Rectal smooth muscle tissue (tissue), 1 donor: ENCODE results near the gene FAM83G.
"Not testable (repeated sequence)": the region's sequence is repeated elsewhere in the genome, so short reads cannot be mapped to it uniquely, and the experiment has no call there.

Source experiments
- H3K27ac ChIP-seq: one replicate; pipeline ENCODE4 v1.7.0; 2013; ENCODE audit warnings: low read depth, low read length, inconsistent platforms
- H3K27me3 ChIP-seq: one replicate; pipeline ENCODE4 v1.7.0; 2013; ENCODE audit warnings: low read length; ENCODE audit not compliant: control insufficient read depth, insufficient read depth
- H3K36me3 ChIP-seq: one replicate; pipeline ENCODE4 v1.7.0; 2013; ENCODE audit warnings: low read length; ENCODE audit not compliant: control insufficient read depth, insufficient read depth
- H3K4me1 ChIP-seq: one replicate; pipeline ENCODE4 v1.7.0; 2013; ENCODE audit warnings: low read length; ENCODE audit not compliant: control insufficient read depth, insufficient read depth
- H3K4me3 ChIP-seq: one replicate; pipeline ENCODE4 v1.7.0; 2013; ENCODE audit warnings: low read length
- H3K9ac ChIP-seq: one replicate; pipeline ENCODE4 v1.7.0; 2013; ENCODE audit warnings: low read length

FAM83G gene

DNA sequence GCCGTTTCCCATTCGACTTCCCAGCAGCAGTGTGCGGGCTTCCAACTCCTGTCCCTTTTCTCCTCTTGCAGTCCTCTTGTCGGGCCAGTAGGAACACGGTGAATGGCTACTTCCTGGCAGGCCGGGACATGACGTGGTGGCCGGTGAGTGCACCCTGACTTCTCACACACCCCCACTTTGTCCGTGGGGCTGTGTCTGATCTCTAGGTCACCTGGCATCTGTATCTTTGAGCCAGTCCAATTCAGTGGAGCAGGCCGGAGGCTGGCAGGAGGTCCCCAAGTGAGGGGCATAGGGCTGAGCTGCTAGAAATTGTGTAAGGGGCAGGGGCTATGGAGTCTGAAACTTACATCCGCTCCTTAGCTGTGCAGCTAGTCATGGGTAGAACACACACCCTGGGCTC, 46.0 kb downstream of the FAM83G start:
- Histone ChIP-seq H3K4me1 (peaks cover 3% of the 10 kb centered on the region), H3K4me3 (no peak overlapping the region), H3K9ac (no peak overlapping the region), H3K27me3 (no peaks in the 10 kb centered on the region), H3K36me3 (no peaks in the 10 kb centered on the region), H3K27ac (no peak overlapping the region)

DNA sequence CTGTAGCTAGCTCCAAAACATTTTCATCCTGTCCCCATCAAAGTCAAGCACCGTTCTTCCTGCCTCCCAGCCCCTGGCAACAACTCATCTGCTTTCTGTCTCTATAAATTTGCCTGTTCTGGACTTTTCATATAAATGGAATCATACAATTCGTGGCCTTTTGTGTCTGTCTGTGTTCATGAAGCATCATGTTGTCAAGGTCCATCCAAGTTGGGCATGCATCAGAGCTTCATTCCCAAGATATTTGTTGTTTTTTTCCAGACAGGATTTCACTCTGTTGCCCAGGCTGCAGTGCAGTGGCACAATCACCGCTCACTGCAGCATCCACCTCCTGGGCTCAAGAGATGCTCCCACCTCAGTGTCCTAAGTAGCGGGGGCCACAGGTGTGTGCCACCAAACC, 46.7 kb downstream of the FAM83G start:
- H3K4me3 ChIP-seq: no peak overlapping the region
- H3K9ac ChIP-seq: no peak overlapping the region
- H3K4me1 ChIP-seq: peaks cover 3% of the 10 kb centered on the region
- no peaks in the 10 kb centered on the region for H3K27me3 ChIP-seq
- no peak overlapping the region for H3K27ac ChIP-seq
- H3K36me3 ChIP-seq: no peaks in the 10 kb centered on the region

DNA sequence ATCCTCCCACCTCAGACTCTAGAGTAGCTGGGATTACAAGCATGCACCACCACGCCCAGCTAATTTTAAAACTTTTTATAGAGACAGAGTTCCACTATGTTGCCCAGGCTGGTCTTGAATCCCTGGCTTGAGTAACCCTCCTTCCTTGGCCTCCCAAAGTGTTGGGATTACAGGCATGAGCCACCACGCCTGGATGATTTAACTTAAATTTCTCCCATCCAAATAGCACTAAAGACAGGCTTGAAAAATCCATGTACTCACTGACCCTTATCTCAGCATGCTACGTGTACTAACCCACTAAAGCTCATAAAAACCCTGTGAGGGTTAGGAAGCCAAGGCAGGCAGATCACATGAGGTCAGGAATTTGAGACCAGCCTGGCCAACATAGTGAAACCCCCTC, 48.0 kb downstream of the FAM83G start:
- H3K4me1 ChIP-seq: peaks cover 3% of the 10 kb centered on the region
- no peak overlapping the region for H3K9ac ChIP-seq
- H3K27ac ChIP-seq: no peak overlapping the region
- H3K36me3 ChIP-seq: no peaks in the 10 kb centered on the region
- H3K27me3 ChIP-seq: no peaks in the 10 kb centered on the region
- H3K4me3 ChIP-seq: no peak overlapping the region

DNA sequence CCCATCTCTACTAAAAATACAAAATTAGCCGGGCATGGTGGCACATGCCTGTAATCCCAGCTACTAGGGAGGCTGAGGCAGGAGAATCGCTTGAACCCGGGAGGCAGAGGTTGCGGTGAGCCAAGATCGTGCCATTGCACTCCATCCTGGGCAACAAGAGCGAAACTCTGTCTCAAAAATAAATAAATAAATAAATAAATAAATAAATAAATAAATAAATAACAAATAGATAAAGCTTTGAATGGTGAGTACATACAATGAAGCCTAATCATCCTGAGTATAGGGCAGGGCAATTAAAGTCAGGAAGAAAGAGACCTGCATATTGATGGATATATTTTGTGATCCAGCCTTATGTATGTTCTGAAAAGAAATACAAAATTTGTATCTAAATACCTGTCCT, 48.5 kb downstream of the FAM83G start:
- H3K4me3 ChIP-seq, H3K4me1 ChIP-seq, H3K27ac ChIP-seq, H3K9ac ChIP-seq, H3K36me3 ChIP-seq, H3K27me3 ChIP-seq: not testable (repeated sequence)

DNA sequence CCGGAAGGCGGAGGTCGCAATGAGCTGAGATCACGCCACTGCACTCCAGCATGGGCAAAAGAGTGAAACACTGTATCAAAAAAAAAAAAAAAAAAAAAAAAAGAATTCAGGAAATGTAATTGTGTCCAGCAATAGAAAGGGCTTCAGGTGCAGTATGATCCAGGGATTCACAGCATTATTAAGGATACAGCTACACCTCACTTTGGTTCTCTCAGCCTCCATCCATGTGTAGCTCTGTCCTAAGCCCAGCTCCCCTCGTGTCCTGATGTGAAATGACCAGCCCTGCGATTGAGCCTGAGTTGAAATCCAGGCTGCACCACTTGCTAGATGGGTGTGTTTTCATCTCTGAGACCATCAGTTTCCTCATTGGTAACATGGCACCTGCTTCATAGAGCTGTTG, 49.6 kb downstream of the FAM83G start:
- Histone ChIP-seq H3K36me3 (no peaks in the 10 kb centered on the region), H3K27me3 (no peaks in the 10 kb centered on the region), H3K9ac (no peak overlapping the region), H3K4me3 (no peak overlapping the region), H3K27ac (no peak overlapping the region), H3K4me1 (no peaks in the 10 kb centered on the region)

DNA sequence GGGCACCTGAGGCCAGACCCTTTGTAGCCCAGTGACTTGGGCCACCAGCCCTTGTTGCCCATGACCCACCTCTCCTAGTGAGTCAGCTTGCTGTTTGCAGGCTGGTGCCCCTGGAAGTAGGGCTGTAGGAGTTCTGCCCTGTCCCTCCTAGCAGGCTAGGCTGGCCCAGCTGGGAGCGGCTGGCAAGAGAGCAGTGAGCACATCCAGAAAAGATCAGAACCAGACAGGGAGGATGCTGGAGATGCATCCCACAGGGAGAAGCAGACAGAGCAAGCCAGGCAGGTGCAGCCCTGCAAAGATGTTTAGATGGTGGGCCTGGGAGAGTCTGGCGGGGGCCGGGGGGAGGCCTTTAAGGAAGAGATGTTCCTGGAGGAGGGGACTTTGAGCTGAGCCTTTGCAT, 50.2 kb downstream of the FAM83G start:
- no peak overlapping the region for H3K4me3 ChIP-seq
- H3K36me3 ChIP-seq: no peaks in the 10 kb centered on the region
- H3K27me3 ChIP-seq: no peaks in the 10 kb centered on the region
- no peaks in the 10 kb centered on the region for H3K4me1 ChIP-seq
- no peak overlapping the region for H3K9ac ChIP-seq
- no peak overlapping the region for H3K27ac ChIP-seq

DNA sequence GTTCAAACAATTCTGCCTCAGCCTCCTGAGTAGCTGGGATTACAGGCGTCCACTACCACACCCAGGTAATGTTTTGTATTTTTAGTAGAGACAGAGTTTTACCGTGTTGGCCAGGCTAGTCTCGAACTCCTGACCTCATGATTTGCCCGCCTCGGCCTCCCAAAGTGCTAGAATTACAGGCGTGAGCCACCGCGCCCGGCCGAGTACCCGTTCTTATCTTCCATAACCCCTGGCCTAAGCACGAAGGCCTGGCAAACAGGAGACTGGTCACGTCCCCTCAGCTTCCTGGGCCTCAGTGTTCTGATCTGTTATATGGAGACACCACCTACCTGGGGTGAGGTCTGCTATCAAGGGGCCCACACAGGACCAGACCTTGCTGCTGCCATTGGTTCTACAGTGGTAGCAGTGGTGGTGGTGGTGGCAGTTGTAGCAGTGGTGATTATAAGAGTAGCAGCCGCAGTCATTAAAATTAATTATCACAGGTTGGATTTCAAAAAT, 51.3 kb downstream of the FAM83G start:
- H3K4me3 ChIP-seq: no peak overlapping the region
- no peak overlapping the region for H3K27ac ChIP-seq
- H3K36me3 ChIP-seq: no peaks in the 10 kb centered on the region
- no peak overlapping the region for H3K9ac ChIP-seq
- no peaks in the 10 kb centered on the region for H3K4me1 ChIP-seq
- H3K27me3 ChIP-seq: no peaks in the 10 kb centered on the region

DNA sequence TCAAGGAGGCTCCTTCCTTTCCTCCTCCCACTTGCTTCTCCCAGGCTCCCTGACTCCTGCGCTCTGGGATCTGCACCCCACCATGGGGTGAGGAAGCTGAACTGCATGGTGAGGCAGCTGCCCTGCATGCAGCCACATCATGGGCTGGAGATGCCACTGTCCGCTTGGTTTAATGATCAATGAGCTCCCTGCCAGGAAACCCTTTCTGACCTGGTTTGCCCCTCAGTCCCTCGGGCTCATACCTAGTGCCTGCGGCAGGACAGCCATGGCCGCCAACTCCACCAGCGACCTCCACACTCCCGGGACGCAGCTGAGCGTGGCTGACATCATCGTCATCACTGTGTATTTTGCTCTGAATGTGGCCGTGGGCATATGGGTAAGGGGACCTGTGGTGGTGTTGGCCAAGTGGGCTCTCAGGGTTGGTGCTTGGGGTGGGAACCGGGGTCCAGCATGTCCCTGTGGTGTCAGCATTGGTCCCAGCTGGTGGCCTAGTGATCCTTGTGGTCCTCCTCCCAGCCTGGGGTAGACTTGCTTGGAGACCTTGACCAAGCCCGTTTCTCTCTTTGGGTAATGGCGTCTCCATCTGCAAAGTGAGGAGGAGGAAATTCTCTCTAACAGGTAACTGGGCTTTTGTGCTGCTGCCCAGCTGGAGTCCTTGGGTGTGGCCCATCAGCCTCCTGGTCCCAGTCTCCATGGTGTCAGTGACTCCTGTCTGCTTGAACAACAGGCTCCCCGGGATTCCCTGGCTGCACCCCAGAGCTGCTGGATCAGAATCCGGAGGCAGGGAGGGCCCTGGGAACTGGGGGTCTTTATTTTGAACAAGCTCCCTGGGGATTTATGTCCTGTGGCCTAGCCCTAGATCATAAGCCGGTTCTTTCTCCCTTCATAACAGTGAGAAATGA, 52.4 kb downstream of the FAM83G start, which contains the start of gene SLC5A10:
SLC5A10 (plus strand) TSS at position 225 of the 902 bp plus-strand sequence; CDS start at position 266, 41 bp downstream.
- H3K4me1 ChIP-seq: no peaks in the 10 kb centered on the region
- no peaks in the 10 kb centered on the region for H3K27me3 ChIP-seq
- no peaks in the 10 kb centered on the region for H3K36me3 ChIP-seq
- no peak within 1 kb of the TSS for H3K27ac ChIP-seq
- no peak within 1 kb of the TSS for H3K9ac ChIP-seq
- no peak within 1 kb of the TSS for H3K4me3 ChIP-seq

DNA sequence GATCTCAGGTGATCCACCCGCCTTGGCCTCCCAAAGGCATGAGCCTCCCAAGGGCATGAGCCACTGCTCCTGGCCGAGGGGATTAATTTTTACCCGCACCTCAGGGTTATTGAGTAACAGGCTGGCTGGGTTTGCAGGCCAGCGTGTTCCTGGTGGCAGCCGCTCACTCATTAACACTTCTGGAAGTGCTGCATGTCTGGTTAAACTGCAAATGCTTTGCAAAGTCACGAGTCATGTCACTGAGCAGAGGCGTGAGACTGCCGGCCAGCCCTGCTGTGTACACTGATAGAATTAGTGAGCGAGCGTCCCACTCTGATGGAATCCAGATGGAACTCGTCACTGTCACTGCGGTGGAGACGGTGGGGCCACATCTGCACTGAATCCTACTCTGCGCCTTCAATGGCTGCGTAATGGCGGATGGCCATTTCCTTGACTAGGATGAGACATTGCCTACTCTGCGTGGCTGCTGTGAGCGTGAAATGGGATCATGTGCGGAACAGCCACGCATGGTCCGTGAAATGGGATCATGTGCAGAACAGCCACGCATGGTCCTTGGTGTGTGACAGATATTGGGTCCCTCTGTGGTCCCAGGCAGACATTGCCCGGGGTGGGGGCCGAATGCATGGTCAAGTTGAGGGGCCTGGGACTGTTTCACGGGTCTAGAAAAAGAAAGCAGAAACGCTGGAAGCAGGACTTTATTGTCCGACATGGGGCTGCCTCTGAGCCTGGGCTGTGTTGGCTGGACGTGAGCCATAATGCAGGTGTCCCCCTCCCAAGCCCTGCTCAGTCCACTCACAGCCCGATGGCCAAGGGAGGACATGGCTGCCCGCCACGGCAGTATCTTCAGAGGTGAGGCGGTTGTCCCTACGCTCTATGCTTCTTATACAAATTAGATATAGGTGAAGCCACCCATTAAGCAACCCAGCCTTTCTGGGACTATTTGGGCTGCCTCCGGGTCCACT, 53.3 kb downstream of the FAM83G start:
- Histone ChIP-seq H3K36me3 (no peaks in the 10 kb centered on the region), H3K4me1 (no peaks in the 10 kb centered on the region), H3K4me3 (no peak overlapping the region), H3K9ac (no peak overlapping the region), H3K27ac (no peak overlapping the region), H3K27me3 (no peaks in the 10 kb centered on the region)

DNA sequence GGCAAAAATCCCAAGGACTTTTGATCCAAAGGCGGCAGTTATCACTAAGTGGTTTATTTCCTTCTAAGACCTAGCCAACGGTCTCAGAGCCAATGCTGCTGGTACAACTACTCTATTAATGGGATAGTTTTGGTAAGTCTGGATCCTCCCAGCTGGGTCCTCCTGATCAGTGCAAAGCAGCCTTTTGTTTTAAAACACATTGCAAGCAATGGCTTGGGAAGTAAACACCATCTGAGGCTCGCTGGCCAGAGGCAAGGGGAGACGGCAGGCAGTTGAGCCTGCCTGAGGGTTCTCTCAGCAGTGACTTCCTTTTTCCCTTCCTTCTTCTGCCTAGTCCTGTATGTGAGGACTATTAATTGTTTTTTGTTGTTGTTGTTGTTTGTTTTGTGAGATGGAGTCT, 54.2 kb downstream of the FAM83G start:
- Histone ChIP-seq H3K36me3 (no peaks in the 10 kb centered on the region), H3K4me1 (no peaks in the 10 kb centered on the region), H3K4me3 (no peak overlapping the region), H3K9ac (no peak overlapping the region), H3K27me3 (no peaks in the 10 kb centered on the region), H3K27ac (no peak overlapping the region)

DNA sequence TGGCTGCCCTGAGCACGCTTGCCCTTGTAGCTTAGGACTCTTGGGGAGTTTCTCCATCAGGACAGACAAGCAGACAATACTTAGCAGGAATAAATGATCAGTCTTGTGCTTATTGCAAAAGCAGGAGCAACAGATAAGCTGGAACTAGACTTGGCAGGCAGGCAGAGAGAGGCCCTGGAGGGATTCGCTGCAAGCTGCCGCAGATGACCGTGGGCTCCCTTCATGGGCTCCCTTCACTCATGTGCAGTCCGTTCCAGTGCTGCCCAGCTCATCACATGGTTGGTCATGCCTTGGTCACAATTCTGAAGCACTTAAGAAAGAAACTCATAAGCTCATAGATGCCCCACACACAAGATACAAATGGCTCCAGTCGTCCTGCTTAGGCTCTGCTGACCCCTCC, 55.0 kb downstream of the FAM83G start:
- Histone ChIP-seq H3K4me3 (no peak overlapping the region), H3K27ac (no peak overlapping the region)

DNA sequence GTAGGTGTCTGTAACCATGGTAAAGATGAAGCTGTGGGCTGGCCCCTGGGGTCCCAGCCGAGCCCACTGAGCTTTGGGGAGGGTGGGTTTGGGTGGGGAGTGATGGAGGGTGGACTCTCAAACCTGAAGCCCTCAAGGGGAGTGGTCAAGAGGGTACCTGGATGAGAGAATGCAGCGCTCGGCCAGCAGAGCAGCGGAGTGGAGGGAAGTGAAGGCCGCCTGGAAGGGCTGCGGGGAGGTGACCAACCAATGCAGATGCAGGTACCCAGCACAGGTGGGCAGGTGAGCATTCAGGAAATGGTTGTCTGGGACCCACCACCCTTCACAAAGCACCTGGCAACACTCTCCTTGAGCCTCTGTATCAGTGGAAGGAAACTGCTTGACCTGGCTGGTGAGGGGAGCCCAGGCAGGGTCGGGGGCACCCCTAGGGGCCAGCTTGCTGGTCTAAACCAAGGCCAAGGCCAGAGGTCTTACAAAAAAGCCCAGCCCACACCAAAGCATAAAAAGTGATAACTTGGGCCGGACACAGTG, 56.0 kb downstream of the FAM83G start:
- H3K4me3 ChIP-seq: no peak overlapping the region
- H3K9ac ChIP-seq: no peak overlapping the region
- H3K27me3 ChIP-seq: no peaks in the 10 kb centered on the region
- H3K36me3 ChIP-seq: no peaks in the 10 kb centered on the region
- H3K4me1 ChIP-seq: no peaks in the 10 kb centered on the region
- H3K27ac ChIP-seq: no peak overlapping the region

More for the DNA sequence above, 55.0 kb downstream of the FAM83G start:
- H3K27me3 ChIP-seq: no peaks in the 10 kb centered on the region
- H3K36me3 ChIP-seq: no peaks in the 10 kb centered on the region
- H3K4me1 ChIP-seq: no peaks in the 10 kb centered on the region
- H3K9ac ChIP-seq: no peak overlapping the region
